Inferior parietal cortex (tissue), 1 donor: ENCODE measurements around the gene CENPS.
A peak's percentile ranks its signal among the peaks of the same experiment; 100 is the strongest.
"Not testable (repeated sequence)": the region's sequence is repeated elsewhere in the genome, so short reads cannot be mapped to it uniquely, and the experiment has no call there.

ENCODE experiments used
- DNase-seq: peaks from one replicate; pipeline ENCODE4 v3.0.0-alpha.2; 2016; ENCODE audit errors: extremely low spot score

The CENPS gene

DNA sequence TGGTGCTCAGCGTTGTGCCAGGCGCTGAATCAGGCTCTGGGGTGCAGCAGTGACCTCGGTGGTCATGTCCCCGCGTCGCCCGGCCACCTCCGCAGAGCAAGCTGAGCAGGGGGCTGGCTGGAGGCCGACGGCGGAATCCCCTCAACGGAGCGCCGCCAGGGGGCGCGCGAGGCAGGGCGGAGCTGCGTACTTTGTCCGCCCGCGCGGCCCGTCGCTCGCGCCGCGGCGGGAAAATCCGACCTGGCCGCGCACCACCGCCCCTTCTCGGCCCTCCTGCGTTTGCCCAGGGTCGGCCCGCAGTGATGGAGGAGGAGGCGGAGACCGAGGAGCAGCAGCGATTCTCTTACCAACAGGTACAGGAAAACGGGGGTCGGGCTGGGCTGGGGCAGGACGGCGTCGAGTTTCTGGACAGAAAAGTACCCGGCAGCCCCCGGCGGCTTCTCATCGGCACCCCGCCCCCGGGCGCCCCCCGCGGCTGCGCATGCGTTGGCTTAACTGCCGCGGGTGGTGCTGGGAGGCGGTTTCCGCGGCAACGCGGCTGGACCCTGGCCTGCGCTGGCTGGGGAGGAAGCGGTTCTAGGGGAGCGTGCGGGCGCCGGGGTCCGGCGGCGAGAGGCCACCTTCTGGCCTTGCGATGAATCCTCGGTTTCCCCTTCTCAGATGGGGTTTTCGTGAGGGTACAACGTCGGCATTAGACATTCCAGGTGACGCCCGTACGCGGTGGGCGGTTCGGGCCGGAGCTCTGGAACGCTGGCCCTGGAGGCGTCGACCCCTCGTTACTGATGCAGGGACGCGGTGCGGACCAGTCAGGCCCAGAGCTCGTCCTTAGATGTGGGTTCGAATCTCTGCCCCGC is at the start of gene CENPS:
TSS of gene CENPS (plus strand) at position 218 of the 854 bp plus-strand sequence. CDS start at position 303, 85 bp downstream.
- DNase-seq = peak; percentile 89

GRCh38 chr1:10380594-10381275 is 49.5 kb upstream of the CENPS start:
- no peak for DNase-seq

DNA sequence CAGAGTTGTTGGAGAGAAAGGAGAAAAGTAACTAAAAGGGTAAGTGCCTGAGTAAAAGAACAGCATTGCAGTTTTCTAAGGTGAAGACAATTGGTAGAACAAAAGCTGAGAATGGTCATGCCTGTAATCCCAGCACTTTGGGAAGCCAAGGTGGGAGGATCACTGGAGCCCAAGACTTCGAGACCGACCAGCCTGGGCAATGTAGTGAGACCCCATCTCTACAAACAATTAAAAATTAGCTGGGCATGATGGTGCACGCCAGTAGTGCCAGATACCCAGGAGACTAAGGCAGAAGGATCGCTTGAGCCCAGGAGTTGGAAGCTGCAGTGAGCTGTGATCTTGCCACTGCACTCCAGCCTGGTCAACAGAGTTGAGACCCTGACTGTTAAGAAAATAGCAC is 46.6 kb upstream of the CENPS start:
- DNase-seq = no peak

- DNase-seq = no peak
Observed at GRCh38 chr1:10384219-10384618, 46.0 kb upstream of the CENPS start.

DNA sequence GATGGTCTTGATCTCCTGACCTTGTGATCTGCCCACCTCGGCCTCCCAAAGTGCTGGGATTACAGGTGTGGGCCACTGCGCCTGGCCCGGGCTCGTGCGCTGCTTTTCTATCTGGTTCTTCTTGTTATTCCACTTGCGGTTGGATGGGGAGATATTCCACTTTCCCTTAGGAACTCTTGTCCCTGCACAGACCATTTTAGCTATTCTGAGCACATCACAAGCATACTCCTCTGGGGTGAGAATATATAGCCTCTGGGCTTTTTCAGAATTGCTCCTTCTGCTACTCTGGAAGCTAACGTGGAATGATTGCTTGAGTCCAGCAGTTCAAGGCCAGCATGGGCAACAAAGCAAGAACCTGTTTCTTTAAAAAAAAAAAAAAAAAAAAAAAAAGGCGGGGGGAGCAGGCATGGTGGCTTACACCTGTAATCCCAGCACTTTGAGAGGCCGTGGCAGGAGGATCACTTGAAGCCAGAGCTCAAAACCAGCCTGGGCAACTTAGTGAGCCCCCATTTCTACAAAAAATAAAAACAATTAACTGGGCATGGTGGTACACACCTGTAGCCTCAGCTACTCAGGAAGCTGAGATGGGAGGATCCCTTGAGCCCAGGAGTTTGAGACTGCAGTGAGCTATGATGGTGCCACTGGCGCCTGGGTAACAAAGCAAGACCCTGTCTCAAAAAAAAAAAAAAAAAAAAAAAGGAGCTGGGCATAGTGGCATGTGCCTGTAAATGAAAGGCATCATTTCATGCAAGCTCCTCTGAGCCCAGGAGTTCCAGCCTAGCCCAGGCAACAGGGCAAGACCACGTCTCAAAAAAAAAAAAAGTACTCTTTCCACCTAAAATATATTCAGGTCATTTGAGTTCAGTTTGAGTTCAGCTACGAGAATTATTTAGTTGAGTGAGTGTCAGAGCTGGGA is 43.2 kb upstream of the CENPS start:
- DNase-seq = no peak

GRCh38 chr1:10387677-10388386 is 42.4 kb upstream of the CENPS start:
- no peak for DNase-seq

GRCh38 chr1:10388387-10388715 is 41.9 kb upstream of the CENPS start:
- DNase-seq = no peak

DNA sequence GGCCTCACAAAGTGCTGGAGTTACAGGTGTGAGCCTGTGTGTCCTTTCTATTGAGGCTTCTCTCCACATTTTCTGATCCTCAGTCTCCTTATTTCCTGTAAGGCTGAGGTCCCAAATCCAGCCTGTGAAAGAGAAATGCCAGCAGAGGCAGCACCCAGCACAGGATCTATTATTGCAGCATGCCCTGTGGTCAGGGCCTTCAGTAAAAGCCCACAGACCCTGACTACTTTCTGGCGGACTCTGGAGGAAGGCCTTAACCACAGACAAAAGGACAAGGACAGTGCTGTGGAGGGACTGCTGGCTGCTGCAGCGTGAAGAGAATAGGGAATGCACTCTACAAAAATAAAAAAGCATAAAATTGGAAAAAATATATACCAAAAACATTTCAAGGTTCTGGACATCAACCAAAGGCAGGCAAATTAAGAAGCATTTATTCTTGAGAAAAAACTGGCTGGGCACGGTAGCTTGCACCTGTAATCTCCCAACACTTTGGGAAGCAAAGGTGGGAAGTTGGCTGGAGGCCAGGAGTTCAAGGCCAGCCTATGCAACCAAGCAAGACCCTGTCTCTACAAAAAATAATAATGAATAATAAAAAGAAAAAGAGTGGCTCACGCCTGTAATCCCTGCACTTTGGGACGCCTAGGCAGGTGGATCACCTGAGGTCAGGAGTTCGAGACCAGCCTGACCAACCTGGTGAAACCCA is 40.8 kb upstream of the CENPS start:
- no peak for DNase-seq

GRCh38 chr1:10396870-10397269 is 33.4 kb upstream of the CENPS start:
- DNase-seq = no peak

DNA sequence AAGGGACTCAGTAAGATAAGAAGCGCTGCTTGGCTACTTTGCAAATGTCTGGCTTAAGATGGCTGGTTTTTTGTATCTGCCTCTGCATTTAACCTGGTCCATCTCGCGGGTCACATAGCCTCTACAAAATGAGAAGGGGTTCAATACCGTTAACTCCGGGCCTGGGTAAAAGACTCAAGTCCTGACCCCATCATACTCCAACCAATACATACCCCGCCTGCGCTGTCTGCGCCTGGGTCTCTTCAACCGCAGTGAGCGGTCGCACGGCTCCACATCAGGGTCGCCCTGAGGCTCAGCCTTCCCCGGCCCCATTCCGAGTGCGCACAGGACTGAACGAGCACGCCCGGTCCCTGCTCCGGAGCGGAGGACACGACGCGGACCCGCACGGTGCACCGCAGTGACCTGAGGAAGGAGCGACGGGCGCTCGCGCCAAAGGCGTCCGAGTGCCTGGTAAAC is 31.9 kb upstream of the CENPS start:
- no peak for DNase-seq

- peak; percentile 98 for DNase-seq
Observed at GRCh38 chr1:10398734-10399443, 31.3 kb upstream of the CENPS start, which contains the start of gene PGD. Gene PGD, plus strand, starts transcription at chr1:10399064. Its CDS starts 54 bp downstream, at chr1:10399118.

- DNase-seq = no peak
Observed at GRCh38 chr1:10399444-10399941, 30.7 kb upstream of the CENPS start.

DNA sequence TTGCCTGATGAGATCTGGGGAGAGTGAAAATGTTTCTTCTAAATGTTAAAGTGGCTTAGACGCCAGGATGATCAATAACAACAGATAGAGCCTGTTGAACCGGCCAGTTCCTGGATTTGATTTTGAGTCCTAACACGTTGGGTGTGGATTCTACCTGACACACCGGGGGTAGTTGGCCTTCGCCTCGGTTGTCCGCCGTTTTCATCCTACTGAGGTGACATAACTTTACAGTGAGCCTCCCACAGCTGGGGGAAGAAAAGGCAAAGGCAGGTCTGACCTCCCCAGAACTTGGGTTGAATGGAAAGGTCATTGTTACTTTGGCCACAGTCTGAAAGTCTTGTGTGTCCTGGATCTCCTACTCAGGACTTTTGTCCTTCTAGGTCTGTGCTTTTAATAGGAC is 30.2 kb upstream of the CENPS start:
- DNase-seq = no peak

DNA sequence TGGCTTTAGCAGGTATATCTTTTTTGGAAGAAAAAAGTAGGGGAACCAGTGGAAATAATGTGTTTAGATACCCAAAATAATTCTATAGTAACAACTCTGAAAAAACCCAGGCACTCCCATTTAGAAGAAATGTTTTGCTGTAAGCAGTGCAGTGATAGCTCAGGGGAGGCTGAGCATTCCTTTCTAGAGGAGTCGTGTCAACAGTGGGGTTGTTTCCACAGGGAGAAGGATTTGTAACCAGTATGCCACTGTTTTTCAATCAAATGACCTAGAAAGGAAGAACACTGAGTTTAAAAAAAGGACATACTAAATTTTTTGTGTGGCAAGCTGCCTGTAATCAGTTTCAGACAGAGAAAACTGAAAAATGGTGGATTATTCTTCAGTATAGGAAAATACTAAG is 29.0 kb upstream of the CENPS start:
- DNase-seq = no peak

DNA sequence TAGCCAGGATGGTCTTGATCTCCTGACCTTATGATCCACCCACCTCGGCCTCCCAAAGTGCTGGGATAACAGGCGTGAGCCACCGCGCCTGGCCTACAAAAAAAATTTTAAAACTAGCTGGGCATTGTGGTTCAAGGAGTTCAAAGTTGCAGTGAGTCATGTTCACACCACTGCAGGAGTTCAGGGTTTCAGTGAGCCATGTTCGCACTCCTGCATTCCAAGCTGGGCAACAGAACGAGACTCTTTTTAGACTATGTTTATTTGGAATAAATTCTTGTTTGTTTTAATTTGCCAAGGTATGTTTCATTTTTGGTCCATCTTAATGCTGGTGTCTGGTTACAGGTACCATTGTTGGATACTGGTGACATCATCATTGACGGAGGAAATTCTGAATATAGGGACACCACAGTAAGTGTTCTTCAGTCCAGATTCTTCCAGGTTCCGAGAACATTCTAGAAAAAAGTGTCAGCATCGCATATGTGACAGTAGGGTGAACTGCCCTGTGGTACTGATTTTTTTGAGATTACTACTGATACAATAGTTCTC is 27.4 kb upstream of the CENPS start:
- DNase-seq = no peak

DNA sequence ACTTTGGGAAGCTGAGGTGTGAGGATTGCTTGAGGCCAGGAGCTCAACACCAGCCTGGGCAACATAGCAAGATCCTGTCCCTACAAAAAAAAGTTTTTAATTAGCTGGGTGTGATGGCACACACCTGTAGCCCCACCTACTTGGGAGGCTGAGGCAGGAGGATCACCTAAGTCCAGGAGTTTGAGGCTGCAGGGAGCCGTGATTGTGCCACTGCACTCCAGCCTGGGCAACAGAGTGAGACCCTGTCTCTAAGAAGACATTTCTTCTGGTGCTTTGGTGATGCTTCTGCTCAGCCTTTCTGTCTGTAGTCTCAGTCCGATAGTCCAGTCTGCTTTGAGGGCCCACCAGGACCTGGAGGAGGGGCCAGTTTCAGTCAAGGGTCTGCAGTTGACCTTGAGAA is 23.0 kb upstream of the CENPS start:
- no peak for DNase-seq

DNA sequence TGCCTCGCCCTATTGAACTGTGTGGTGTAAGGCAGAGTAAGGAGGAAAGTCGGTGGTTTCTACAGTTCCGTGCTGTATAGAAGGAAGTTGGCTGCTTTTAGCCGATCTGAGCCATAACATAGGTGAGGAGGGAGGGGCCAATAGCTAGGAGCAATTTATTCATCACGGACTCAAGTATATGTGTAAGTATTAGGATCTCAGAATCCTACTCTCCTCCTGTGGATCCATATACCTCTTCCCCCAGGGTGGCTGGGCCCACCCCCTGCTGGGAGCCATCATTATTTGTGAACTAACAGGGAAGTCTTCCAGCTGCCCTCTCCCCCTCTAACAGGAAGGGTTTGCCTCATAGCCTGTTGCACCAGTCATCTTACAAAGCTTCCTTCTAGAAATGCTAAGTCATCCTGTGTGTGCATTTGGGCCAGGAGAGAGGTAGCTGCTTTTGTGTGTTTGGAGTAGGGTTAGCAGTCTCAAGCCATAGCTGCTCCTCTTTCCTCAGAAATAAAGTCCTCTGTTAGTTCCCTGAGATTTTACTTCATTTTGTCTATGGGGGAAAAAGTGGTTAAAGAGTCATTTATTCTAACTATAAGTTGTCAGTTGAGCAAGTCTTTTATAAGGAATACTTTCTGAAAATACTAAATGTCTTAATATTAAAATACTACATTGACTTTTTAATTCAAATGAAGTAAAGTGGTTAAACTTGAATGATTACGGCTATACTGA is 14.9 kb upstream of the CENPS start:
- DNase-seq = peak; percentile 35

- not testable (repeated sequence) for DNase-seq
Observed at GRCh38 chr1:10415967-10416366, 14.3 kb upstream of the CENPS start.

- DNase-seq = not testable (repeated sequence)
Observed at GRCh38 chr1:10418741-10419140, 11.5 kb upstream of the CENPS start.
